HG03520 (cell line): ENCODE results near the gene OBSCN.

Source experiments
- ATAC-seq: cut with Tn5 transposase; IDR thresholded peaks from one replicate; pipeline ENCODE4 v1.9.1; 2021; ENCODE audit warnings: mild to moderate bottlenecking, moderate library complexity; ENCODE audit not compliant: unreplicated experiment

The OBSCN gene

GRCh38 chr1:228364068-228364705 lies 156.3 kb downstream of the OBSCN start:
- no peak for ATAC-seq

- ATAC-seq = no peak
Measured at GRCh38 chr1:228364706-228365213, 156.9 kb downstream of the OBSCN start.

DNA sequence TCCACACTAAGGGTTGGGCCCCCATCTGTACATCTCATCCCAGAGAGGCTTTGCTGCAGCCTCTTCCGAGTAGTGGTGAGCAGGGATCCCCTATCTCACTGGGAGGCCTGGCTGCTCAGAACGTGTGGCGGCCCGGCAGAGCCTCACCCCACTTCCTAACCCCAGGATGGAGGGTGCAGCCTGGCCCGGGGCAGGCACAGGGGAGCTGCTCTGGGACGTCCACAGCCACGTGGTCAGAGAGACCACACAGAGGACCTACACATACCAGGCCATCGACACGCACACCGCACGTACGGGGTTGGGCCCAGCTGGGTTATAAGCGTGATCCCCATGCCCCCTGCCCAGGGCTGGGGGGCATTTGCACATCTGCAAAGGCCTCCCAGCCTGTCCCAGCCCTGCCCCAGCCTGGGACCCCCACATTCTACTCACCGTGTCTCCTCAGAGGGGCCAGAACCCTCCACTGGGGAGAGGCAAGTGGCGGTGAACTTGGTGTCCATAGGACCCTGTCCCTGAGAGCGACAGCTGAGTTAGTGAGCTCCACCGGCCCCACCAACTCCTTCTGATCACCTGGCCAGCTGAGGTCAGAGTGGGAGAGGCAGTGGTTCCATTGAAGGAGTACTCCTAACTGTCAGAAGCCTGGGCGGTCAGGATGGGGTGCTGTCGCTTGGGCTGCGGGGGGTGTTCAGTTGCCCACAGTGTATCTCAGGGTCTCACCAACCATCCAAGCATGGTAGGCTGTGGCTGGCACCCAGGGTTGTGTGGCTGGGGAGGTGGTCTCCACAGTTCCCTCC lies 157.6 kb downstream of the OBSCN start:
- ATAC-seq = no peak

DNA sequence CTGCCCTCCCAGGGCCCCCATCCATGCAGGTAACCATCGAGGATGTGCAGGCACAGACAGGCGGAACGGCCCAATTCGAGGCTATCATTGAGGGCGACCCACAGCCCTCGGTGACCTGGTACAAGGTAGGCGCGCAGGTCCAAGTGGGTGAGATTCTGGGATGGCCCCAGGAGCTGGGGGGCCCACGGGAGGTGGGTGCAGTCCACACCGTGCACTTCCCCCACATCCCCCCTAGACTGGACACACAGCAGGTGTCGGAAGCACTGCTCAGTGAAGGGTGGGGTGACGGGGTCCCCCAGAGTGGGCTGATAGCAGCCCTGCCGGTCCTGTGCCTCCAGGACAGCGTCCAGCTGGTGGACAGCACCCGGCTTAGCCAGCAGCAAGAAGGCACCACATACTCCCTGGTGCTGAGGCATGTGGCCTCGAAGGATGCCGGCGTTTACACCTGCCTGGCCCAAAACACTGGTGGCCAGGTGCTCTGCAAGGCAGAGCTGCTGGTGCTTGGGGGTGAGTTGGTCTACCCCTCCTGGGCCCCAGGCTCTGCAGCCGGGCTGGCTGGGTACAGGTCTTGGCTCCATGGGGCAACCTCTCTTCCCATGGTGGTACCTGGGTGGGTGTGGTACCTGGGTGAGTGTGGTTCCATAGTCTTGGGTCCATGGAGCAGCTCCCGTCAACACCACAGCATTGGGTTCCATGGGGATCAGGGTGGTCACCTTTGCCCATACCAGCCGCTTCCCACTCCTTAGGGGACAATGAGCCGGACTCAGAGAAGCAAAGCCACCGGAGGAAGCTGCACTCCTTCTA lies 158.4 kb downstream of the OBSCN start:
- no peak for ATAC-seq

DNA sequence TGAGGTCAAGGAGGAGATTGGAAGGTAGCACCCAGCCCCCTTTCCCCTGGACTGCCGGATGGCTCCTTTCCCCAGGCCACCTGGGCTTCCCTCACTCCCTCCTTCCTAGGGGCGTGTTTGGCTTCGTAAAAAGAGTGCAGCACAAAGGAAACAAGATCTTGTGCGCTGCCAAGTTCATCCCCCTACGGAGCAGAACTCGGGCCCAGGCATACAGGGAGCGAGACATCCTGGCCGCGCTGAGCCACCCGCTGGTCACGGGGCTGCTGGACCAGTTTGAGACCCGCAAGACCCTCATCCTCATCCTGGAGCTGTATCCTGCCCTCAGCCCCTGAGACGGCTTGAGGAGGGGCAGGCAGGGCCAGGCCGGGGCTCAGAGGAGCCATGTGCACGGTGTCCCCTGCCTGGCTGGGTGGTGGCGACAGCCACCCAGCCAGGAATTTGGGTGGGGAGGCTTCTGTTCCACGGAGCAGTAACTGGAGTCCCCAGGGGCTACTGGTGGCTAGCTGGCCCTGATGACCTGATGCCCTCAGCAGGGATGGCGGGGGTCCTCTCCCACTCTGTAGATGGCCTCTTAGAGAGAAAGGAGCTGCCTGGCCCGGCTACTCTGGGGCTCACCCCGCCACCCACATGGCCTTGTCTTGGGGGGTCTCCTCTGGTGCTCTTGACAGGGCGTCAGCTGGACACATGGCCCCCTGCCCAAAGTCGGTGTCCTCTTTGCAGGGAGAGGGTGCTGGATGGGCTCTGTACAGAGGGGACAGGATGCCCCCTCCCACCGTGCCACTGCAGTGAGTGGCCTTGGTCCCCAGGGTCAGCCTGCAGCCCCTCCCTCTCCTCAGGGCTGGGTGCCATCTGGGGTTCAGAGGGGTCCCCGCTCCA lies 159.3 kb downstream of the OBSCN start:
- ATAC-seq = no peak

DNA sequence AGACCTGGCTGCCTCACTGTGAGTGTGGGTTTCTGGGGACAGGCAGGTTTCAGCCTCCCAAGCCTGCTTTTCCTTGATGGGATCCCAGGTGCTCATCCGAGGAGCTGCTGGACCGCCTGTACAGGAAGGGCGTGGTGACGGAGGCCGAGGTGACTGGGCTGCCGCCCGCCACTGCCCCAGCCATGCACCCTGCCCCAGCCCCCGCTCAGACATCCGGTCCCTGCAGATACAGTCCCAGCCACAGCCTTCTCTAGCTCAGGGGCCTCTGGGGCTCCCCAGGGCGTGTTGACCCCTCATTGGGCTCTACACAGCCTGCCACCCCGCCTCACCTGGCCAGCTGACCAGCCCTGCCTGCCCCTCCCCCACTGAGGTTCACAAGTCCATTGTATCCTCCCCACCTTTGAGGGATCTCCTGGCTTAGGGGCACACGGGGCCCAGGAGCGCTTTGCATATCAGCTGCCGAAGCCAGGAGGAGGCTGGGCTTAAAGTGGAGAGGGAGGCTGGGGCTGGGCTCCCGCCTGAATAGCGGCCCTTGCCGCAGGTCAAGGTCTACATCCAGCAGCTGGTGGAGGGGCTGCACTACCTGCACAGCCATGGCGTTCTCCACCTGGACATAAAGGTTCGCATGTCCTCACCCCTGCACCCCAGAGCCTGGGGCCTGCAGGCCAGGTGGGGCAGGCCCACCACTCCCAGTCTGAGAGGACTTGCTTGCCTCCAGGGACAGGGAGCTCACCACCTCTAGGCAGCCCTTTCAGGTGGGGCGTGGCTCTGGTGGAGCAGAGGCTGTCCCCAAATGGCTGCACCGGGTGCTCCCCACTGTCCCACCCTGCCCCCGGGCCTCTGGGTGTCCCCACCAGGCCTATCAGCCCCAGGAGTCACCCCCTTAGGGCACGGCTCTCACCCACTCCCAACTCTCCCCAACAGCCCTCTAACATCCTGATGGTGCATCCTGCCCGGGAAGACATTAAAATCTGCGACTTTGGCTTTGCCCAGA lies 160.3 kb downstream of the OBSCN start:
- no peak for ATAC-seq

- no peak for ATAC-seq
Measured at GRCh38 chr1:228368801-228369607, 161.2 kb downstream of the OBSCN start.

GRCh38 chr1:228369608-228370438 lies 162.0 kb downstream of the OBSCN start:
- ATAC-seq = no peak

DNA sequence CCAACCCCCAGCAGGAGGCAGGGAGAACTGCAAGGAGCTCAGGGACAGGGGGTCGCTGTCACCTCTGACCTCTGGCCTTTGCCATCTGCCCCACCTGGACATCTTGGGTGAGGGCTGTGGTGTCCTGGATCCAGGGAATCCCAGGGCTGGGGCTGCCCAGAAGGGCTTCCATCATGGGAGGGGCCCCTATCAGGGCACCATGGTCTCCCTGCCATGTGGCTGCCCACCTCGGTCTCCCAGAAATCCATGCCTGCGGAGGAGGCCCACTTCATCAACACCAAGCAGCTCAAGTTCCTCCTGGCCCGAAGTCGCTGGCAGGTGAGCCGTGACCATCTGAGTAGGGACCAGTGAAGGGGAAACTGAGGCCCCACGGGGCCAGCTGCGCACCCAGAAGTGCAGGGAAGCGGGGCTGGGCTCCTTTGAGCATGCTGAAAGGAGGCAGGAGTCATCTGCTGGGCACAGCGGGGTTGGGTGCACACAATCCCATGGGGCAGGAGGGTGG lies 162.6 kb downstream of the OBSCN start:
- no peak for ATAC-seq

- no peak for ATAC-seq
Measured at GRCh38 chr1:228370941-228371740, 163.3 kb downstream of the OBSCN start.

DNA sequence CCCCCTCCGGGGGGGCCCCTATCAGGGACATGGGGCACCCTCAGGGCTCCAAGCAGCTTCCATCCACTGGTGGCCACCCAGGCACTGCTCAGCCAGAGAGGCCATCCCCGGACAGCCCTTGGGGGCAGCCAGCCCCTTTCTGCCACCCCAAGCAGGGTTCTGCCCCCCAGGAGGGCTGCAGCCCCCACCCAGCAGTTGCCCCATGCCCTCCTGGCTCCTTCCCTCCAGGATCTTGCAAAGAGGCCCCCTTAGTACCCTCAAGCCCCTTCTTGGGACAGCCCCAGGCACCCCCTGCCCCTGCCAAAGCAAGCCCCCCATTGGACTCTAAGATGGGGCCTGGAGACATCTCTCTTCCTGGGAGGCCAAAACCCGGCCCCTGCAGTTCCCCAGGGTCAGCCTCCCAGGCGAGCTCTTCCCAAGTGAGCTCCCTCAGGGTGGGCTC lies 163.9 kb downstream of the OBSCN start:
- no peak for ATAC-seq

GRCh38 chr1:228372183-228373003 lies 164.5 kb downstream of the OBSCN start:
- ATAC-seq = no peak

- ATAC-seq = no peak
Measured at GRCh38 chr1:228373004-228373680, 165.3 kb downstream of the OBSCN start.

DNA sequence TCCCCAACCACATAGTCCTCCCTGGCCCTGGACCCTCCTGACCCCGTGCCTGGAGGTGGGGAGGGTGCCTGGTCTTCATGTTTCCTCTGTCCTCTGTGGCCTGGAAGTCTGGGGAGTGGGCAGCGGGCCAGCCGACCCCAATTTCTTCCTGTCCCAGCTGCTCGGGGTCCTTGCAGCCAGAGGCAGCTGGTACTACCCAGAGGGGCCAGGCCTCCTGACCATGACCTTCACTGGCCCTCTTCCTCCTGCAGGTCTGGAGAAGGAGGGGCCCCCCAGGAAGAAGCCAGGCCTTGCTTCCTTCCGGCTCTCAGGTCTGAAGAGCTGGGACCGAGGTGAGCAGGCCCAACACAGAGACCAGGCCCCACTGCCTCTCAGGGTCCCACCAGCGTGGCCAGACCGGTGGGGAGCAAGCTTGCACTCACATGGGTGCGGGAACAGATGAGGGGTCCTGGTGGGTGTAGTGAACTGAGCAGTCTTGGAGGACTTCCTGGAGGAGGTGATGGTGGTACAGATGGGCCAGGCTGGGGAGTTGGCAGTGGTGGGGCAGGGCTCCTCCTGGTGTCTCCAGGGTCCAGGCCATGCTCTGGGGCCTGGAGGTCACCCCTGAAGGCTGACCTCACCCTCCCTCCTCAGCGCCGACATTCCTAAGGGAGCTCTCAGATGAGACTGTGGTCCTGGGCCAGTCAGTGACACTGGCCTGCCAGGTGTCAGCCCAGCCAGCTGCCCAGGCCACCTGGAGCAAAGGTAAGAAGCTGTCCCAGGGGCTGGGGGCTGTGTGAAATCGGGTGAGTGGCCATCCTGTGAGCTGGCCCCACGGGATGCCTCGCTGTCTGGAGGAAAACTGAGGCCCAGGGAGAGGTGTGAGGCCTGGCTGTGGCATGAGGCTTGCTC lies 166.1 kb downstream of the OBSCN start:
- ATAC-seq = no peak
